Left lobe of liver (tissue), 2 donors: ENCODE data around the gene MPG. TPM values are rescaled to one million over a fixed set of nuclear protein-coding genes. Genes with fewer than 3 reads are reported as not detected.

ENCODE experiments used
- ATAC-seq: fragments of 200-7000 bp; cut with Tn5 transposase; one replicate; pipeline ENCODE4 v1.9.1; 2020; ENCODE audit warnings: mild to moderate bottlenecking, moderate library complexity
- DNase-seq: peaks from one replicate; pipeline ENCODE4 v3.0.0-alpha.2; 2020; ENCODE audit warnings: low spot score
- total RNA-seq: library from RNA; stranded (reverse); gene quantifications from one replicate; pipeline ENCODE4 v1.2.1, GENCODE V29; 2021
- donor health status: DM: no; HTN: no; CAD: no; lungs with moderate emphysema.
- donor health status: DM: no; HTN: yes; CAD: no.

Gene MPG
- total RNA-seq, 1 donor from 2014 or later: 28.0 TPM

GRCh38 chr16:50769-51591 lies 27.0 kb upstream of the MPG start:
- no peak for DNase-seq
- ATAC-seq: no peak

DNA sequence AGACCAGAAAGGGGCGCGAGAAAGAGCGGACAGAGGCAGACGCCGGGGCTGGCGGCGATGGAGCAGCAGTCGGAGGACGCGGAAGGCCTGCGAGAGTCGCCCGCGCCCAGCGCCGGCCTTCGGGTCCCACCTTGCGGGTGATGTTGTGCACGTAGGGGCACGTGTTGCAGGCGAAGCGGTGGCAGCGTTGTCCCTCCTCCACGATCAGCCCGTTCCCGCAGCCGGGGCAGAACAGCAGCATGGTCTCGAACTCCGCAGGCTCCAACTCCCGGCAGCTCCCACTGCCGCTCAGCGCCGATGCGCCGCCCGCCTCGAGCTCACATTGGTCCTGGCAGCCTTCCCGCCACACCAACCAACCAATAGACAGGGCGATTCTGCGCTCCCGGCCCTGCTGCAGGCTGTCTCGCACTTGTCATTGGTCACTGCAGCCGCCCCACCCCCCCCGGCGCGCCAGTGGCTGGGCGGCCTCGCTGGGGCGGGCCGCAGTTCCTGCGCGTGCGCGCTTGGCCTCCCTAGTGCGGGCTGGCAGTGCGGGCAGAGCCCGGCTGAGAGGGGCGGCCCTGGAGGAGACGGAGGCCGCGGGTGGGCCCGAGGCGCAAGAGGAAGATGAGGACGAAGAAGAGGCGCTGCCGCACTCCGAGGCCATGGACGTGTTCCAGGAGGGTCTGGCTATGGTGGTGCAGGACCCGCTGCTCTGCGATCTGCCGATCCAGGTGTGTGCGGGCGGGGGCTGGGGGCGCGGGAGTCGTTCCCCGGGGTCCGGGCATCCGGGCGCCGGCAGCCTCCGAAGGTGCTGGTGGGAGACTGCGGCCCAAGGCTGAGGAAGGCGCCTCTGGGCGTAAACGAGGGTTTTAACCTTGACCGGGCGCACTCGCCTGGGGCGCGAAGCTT lies 24.4 kb upstream of the MPG start, which contains the start of the genes POLR3K and SNRNP25:
Gene POLR3K, minus strand, starts transcription at position 263 of the 891 bp plus-strand sequence. Its CDS starts 22 bp downstream, at position 241.
Gene SNRNP25, plus strand, starts transcription at position 483 of the 891 bp plus-strand sequence. Its CDS starts 189 bp downstream, at position 672.
- DNase-seq (peak; percentile 100), ATAC-seq (peak; percentile 95)

DNA sequence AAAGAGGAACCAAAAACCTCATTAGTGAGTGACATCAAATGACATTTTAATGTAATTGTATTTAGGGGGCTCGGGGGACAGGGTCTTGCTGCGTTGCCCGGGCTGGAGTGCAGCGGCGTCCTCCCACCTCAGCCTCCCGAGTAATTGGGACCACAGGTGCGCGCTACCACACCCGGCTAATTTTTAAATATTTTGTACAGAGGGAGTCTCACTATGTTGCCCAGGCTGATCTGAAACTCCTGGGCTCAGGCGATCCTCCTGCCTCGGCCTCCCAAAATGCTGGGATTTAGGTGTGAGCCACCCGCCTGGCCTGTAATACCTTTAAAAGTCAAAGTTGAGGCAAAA lies 23.8 kb upstream of the MPG start:
- DNase-seq (no peak), ATAC-seq (no peak)

- DNase-seq: no peak
- no peak for ATAC-seq
Observed at GRCh38 chr16:55571-56136, 22.4 kb upstream of the MPG start.

- ATAC-seq (no peak), DNase-seq (no peak)
Observed at GRCh38 chr16:56231-56927, 21.6 kb upstream of the MPG start.

DNA sequence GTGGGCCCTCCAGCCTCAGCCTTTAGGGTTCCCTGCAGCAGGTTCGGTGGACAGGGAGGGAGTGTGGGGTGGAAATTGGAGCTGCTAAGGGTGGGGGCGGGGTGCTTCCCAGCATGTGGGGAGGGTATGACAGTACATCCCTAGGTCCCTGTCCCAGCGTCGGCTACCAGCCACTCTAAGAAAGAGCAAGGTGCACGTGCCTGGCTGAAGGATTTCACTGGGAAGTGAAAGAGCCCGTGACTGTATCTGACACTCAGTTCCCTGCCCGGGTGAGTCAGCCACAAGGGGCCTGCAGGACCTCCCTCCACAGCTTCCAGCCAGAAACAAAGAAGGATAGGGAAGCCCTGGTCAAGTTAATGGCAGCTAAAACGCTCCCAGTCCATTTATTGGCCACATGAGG lies 20.3 kb upstream of the MPG start:
- ATAC-seq (no peak), DNase-seq (no peak)

DNA sequence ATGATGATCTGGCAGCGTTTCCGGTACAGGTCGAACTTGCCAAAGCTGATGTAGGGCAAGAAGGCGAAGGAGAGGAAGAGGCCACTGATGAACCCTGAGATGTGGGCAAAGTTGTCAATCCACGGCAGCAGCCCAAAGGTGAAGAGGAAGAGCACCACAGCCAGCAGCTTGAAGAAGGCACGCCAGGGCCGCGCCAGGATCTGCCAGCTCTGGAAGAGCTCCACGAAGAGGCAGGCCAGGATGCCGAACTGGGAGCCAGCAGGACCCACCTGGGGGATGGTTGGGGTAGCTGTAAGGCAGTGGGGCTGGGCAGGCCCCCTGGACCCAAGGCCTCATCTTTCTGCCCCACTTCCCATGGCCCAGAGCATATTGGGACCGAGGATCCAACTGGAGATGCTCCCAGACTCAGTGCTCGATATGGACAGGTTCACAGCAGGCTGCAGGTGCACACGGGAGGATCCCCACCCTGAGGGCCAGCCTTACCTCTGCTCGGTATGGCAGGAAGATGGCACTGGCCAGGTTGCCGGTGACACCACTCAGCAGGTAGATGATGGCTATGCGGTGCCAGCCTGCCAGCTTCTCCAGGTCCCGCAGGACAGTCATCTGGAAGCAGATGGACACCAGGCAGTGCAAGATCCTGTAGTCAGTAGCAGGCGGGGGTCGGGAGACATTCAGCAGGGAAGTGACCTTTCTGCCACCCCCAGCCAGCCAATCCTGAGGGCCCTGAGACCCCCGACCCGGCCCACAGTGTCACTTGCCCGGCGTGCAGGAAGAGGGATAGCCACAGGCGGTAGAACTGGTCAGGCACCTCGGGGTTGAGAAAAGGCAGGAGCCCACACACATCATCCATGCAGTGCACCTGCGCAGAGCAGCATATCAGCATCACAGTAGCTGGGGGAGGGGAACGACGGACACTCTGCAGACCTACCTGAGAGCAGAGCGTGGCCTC lies 19.3 kb upstream of the MPG start:
- ATAC-seq: no peak

DNA sequence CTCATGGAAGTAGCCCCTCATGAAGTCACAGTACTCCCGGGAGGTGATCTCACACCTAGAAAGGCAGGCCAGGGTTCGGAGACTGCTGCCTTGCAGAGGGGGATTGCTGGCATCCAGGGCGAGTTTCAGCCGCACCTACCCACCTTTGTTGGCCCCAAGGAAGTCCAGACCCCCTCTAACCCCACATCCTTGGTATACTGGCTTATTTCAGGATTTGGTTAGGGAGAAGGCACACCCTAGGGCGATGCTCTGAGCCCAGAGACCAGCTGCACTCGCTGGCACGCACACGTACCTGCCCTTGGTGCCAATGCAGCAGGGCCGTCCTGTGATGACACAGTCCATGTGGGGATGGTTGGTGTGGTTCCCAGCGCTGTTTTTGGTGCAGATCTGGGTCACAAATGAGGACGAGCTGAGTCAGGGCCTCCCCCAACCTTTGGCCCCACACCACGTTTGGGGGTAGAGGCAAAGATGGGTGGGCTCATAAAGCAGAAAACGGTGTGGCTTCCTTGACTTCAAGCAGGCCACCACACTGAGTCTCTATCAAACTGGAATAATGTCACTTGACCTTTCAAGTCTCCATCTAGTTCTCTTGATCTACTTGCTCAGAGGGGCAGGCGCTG lies 18.5 kb upstream of the MPG start:
- DNase-seq: no peak
- ATAC-seq: no peak

More for the DNA sequence above, 19.3 kb upstream of the MPG start:
- no peak for DNase-seq

DNA sequence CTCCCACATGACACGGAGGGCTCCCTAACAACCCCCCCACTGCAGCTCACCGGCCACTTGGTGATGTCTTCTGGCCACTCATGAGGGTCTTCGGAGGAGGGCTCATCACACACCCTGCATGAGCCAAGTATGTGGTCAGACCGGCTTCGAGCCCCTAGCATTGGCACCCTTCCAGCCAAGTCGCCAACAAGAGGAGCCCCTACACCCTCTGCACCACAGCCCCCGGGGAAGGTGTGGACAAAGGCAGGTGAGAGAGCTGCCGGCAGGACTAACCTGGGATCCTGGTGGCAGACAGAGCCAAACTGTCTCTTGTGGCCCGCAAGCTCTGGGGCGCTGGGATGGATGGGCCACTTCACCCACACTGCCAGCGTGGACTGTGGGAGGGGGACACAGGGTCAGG lies 17.9 kb upstream of the MPG start:
- ATAC-seq: no peak

GRCh38 chr16:60929-61878 lies 16.8 kb upstream of the MPG start:
- ATAC-seq: no peak
- DNase-seq: no peak

More for the DNA sequence above, 17.9 kb upstream of the MPG start:
- no peak for DNase-seq

- DNase-seq: no peak
- no peak for ATAC-seq
Observed at GRCh38 chr16:61879-62281, 16.1 kb upstream of the MPG start.

- no peak for ATAC-seq
- DNase-seq: no peak
Observed at GRCh38 chr16:62283-62967, 15.6 kb upstream of the MPG start.

DNA sequence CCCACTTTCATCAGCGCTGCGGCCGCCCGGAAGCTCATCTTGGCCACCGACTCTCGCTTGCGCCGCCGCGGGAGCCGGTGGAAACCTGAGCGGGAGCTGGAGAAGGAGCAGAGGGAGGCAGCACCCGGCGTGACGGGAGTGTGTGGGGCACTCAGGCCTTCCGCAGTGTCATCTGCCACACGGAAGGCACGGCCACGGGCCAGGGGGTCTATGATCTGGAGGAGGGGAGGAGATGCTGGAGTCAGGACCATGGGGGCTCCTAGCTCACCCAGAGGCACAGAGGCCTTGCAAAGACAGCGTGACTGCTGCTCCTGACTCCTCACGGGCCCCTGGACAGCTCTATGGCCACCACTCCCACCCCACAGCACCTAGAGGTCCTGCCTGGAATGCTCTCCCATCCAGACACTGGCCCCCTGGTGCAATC lies 15.0 kb upstream of the MPG start:
- ATAC-seq (no peak), DNase-seq (no peak)

- DNase-seq: no peak
- no peak for ATAC-seq
Observed at GRCh38 chr16:63466-63865, 14.6 kb upstream of the MPG start.

- DNase-seq: peak; percentile 63
Observed at GRCh38 chr16:63998-64913, 13.8 kb upstream of the MPG start.

DNA sequence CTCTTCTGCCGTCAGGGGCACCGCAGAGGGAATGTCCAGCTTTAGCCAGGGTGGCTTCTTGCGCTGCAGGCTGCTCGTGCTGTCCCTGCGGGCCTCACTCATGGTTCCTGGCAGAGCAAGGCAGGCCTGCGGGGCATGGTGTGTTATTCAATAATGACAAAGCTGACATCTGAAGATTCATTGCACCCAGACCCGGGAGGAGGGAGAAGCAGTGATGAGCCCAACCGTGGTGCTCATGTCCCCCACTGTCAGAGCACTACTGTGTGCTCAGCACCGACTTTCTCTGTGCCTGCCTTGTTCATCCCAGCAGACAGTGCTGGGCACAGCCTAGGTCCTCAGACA lies 13.1 kb upstream of the MPG start:
- DNase-seq: no peak
- ATAC-seq: no peak

More at GRCh38 chr16:63998-64913, 13.8 kb upstream of the MPG start:
- ATAC-seq: peak; percentile 61
